GM12878 (cell line): Measurements from ENCODE around the gene GPBAR1. TPM values are rescaled to one million over a fixed set of nuclear protein-coding genes. Genes with fewer than 3 reads are reported as not detected.

Source experiments
- ATAC-seq: fragments of 200-7000 bp; cut with Tn5 transposase; 3 replicates; pipeline ENCODE4 v1.9.1; 2020; ENCODE audit warnings: mild to moderate bottlenecking, moderate library complexity
- BruUV-seq: library from RNA; stranded (reverse); fragments of 400-500 nt; replicated peaks from 2 replicates; lab custom pipeline; 2021; lab: Mats Ljungman, UMichigan
- CTCF ChIA-PET: fragments of 300-600 bp; sonication (Branson Sonifier 250); formaldehyde crosslinking; extraction: SDS; loops from one replicate; lab custom pipeline; 2021; ENCODE audit warnings: inconsistent platforms; lab: Yijun Ruan, JAX
- POLR2A ChIA-PET: fragments of 350-600 bp; formaldehyde crosslinking; extraction: SDS; loops from one replicate; lab custom pipeline; 2021; ENCODE audit warnings: inconsistent platforms; lab: Charles Lee
- RAD21 ChIA-PET: fragments of 300-600 bp; sonication (Branson Sonifier 250); formaldehyde crosslinking; loops from one replicate; lab custom pipeline; 2023; ENCODE audit warnings: antibody characterized with exemption; ENCODE audit not compliant: unreplicated experiment; lab: Charles Lee
- SMC1A ChIA-PET: fragments of 300-600 bp; sonication (Branson Sonifier 250); formaldehyde crosslinking; loops from one replicate; lab custom pipeline; 2023; ENCODE audit not compliant: unreplicated experiment, uncharacterized antibody; lab: Charles Lee
- DNase-seq: peaks from one replicate; pipeline ENCODE4 v3.0.0-alpha.2; 2011; ENCODE audit warnings: low read depth, low spot score
- FAIRE-seq: peaks from 3 replicates; lab custom pipeline; 2011; peaks lifted over from hg19 to GRCh38; lab: Jason Lieb, UNC
- H2AFZ ChIP-seq: 2 replicates; pipeline ENCODE4 v1.6.0; 2011; ENCODE audit warnings: low read depth, low read length, control low read depth; ENCODE audit not compliant: control insufficient read depth
- H3K27ac ChIP-seq: 2 replicates; pipeline ENCODE4 v1.5.1; 2011; ENCODE audit warnings: control low read depth; ENCODE audit not compliant: control insufficient read depth, insufficient read depth
- H3K27me3 ChIP-seq, 2 experiments: replicated peaks in 1 of 2; 2 replicates each; pipeline versions ENCODE4 v1.6.0 to v1.6.1; 2011; ENCODE audit warnings: low read length in 1 of 2; ENCODE audit not compliant: control insufficient read depth in 2 of 2, insufficient read depth in 2 of 2
- H3K36me3 ChIP-seq, 2 experiments: 2 replicates each; pipeline ENCODE4 v1.5.1; 2011; ENCODE audit warnings: low read length in 1 of 2; ENCODE audit not compliant: control insufficient read depth in 2 of 2, insufficient read depth in 2 of 2
- H3K4me1 ChIP-seq: 2 replicates; pipeline ENCODE4 v1.6.1; 2011; ENCODE audit warnings: mild to moderate bottlenecking, low read length, moderate library complexity, mixed read lengths; ENCODE audit not compliant: control insufficient read depth, insufficient read depth
- H3K4me2 ChIP-seq: 2 replicates; pipeline ENCODE4 v1.6.0; 2011; ENCODE audit warnings: control low read depth; ENCODE audit not compliant: control insufficient read depth, insufficient read depth
- H3K4me3 ChIP-seq: fragments of 200-600 bp; sonication (generic); 2 replicates; pipeline ENCODE4 v1.5.1; 2016
- H3K79me2 ChIP-seq: 2 replicates; pipeline ENCODE4 v1.6.0; 2011; ENCODE audit warnings: low read length; ENCODE audit not compliant: control insufficient read depth, insufficient read depth
- H3K9ac ChIP-seq: 2 replicates; pipeline ENCODE4 v1.8.0; 2011; ENCODE audit warnings: low read length, control low read depth, mixed read lengths; ENCODE audit not compliant: control insufficient read depth, insufficient read depth
- H3K9me3 ChIP-seq: replicated peaks from 3 replicates; pipeline ENCODE4 v1.5.1; 2011; ENCODE audit warnings: mild to moderate bottlenecking, low read length; ENCODE audit not compliant: control insufficient read depth, insufficient read depth
- H4K20me1 ChIP-seq: 2 replicates; pipeline ENCODE4 v1.6.0; 2011; ENCODE audit not compliant: control insufficient read depth, insufficient read depth
- BMI1 ChIP-seq: fragments of 450-650 bp; IDR thresholded peaks from 2 replicates; pipeline ENCODE4 v1.6.1; 2016; ENCODE audit warnings: mild to moderate bottlenecking, moderate library complexity, borderline replicate concordance
- CUX1 ChIP-seq: IDR thresholded peaks from 2 replicates; pipeline ENCODE4 v1.6.1; 2012; ENCODE audit warnings: improper control_type of control experiment, low read depth, low read length; ENCODE audit not compliant: insufficient replicate concordance
- ESRRA ChIP-seq: IDR thresholded peaks from 2 replicates; pipeline ENCODE4 v1.6.1; 2012; ENCODE audit warnings: mild to moderate bottlenecking, low read length, improper control_type of control experiment
- MAX ChIP-seq: IDR thresholded peaks from 2 replicates; pipeline ENCODE4 v1.6.1; 2012; ENCODE audit warnings: low read depth, low read length, improper control_type of control experiment
- NFYA ChIP-seq: IDR thresholded peaks from 2 replicates; pipeline ENCODE4 v1.6.1; 2011; ENCODE audit warnings: low read depth, mild to moderate bottlenecking, low read length, improper control_type of control experiment, borderline replicate concordance
- PML ChIP-seq: IDR thresholded peaks from 2 replicates; pipeline ENCODE4 v1.6.1; 2012; ENCODE audit warnings: low read length, inconsistent platforms
- RAD21 ChIP-seq: IDR thresholded peaks from 2 replicates; pipeline ENCODE4 v1.6.1; 2011; ENCODE audit warnings: mild to moderate bottlenecking, low read depth, low read length, moderate library complexity; ENCODE audit not compliant: insufficient read depth
- ZNF207 ChIP-seq: fragments of 450-650 bp; IDR thresholded peaks from 2 replicates; pipeline ENCODE4 v1.6.1; 2014; ENCODE audit warnings: antibody characterized with exemption, mild to moderate bottlenecking, borderline replicate concordance
- WGBS: methylation state at CpG from one replicate; pipeline ENCODE4 v1.1.6; 2016; ENCODE audit warnings: low lambda C conversion rate; ENCODE audit not compliant: insufficient replicate concordance, insufficient coverage; ENCODE audit errors: missing lambda C conversion rate; 5-methylcytosine and 5-hydroxymethylcytosine counted together
- in situ Hi-C: fragments of 300-500 bp; cut with MboI; formaldehyde crosslinking; loops from 9 replicates; pipeline ENCODE4 v1.14.3; 2018; ENCODE audit warnings: mixed read lengths
- intact Hi-C: fragments of 100-400 bp; cut with micrococcal nuclease; formaldehyde crosslinking; loops from one replicate; pipeline ENCODE4 v1.14.2; 2022; ENCODE audit not compliant: unreplicated experiment
- polyA plus RNA-seq, 11 experiments: library from polyadenylated mRNA; depleted of rRNA in 4 of 11; unstranded in 6 of 11; stranded (reverse) in 5 of 11; fragments of >200 nt; fragmentation: Nextera tagmentation in 4 of 11; fragmentation: Illumina TruSeq in 1 of 11; extraction: Ambion mirVana in 4 of 11; extraction: Trizol in 1 of 11; gene quantifications; 1 replicate in 1 of 11; 2 replicates in 10 of 11; pipeline versions ENCODE4 v1.2.1 to v1.2.3, GENCODE V29; 2011 to 2016; ENCODE audit warnings: inconsistent platforms in 2 of 11, missing spikeins in 2 of 11, low read depth in 1 of 11
- total RNA-seq, 4 experiments: library from RNA; depleted of rRNA in 3 of 4; stranded (reverse); fragments of >200 nt in 3 of 4; fragmentation: Illumina TruSeq in 1 of 4; extraction: Trizol in 1 of 4; gene quantifications; 2 replicates each; pipeline versions ENCODE4 v1.2.1 to v1.2.3, GENCODE V29; 2013 to 2021

Gene GPBAR1
- total and polyA plus RNA-seq, 10 of the 15 experiments (the other 5 are each of a cell fraction or from before 2014, with no cell fraction given): 0.03 to 0.36 (median 0.11) TPM; not detected in 3

GRCh38 chr2:218256612-218257350 lies 4.0 kb upstream of the GPBAR1 start:
- no peak for TF ChIP-seq BMI1
- no peak for TF ChIP-seq NFYA
- TF ChIP-seq RAD21: no peak
- TF ChIP-seq ZNF207: no peak
- TF ChIP-seq CUX1: no peak
- TF ChIP-seq ESRRA: no peak
- TF ChIP-seq PML: 0 out of 2 replicates have a peak, but pooled peaks have one; percentile 14
- no peak for TF ChIP-seq MAX

More at GRCh38 chr2:218256612-218257350, 4.0 kb upstream of the GPBAR1 start:
- Histone ChIP-seq H3K27ac (peak overlapping the region; percentile 31), H3K4me2 (no peak overlapping the region), H3K9me3 (no peaks in the 10 kb centered on the region), H3K27me3 (no peaks in the 10 kb centered on the region), H3K79me2 (no peaks in the 10 kb centered on the region), H3K4me1 (peaks cover 28% of the 10 kb centered on the region), H4K20me1 (no peaks in the 10 kb centered on the region), H3K9ac (no peak overlapping the region), H3K36me3 (peaks cover 19 to 33% of the 10 kb centered on the region in 2 experiments), H2AFZ (no peak overlapping the region), H3K4me3 (no peak overlapping the region)
- FAIRE-seq (no peak), ATAC-seq (peak; percentile 8), DNase-seq (no peak)
- WGBS: 69% methylated on average over 13 of the region's 13 CpGs
- intact Hi-C loops: loop anchor here (1.0 to 5.0 kb wide), 2 partner anchors 70 to 89 kb away; partner anchors contain the start of gene CXCR1
- ChIA-PET CTCF (interaction anchor here (0.6 to 3.6 kb wide), 28 partner anchors 8 to 1445 kb away, joined by 3 to 25 read pairs (median 4); partner anchors contain the start of genes AAMP, ARPC2, CXCR1 and PNKD), RAD21 (interaction anchor here (0.6 to 2.0 kb wide), 10 partner anchors 13 to 99 kb away, joined by 3 to 14 read pairs (median 3); partner anchors contain the start of genes AAMP and PNKD), SMC1A (interaction anchor here (0.9 to 3.2 kb wide), 13 partner anchors 10 to 75 kb away, joined by 3 to 21 read pairs (median 4); partner anchors contain the start of gene ARPC2), POLR2A (interaction anchor here (0.6 to 2.5 kb wide), 6 partner anchors 11 to 71 kb away, joined by 3 to 19 read pairs (median 4); partner anchors contain the start of genes AAMP and PNKD)
- BruUV-seq: no TSS peak
- in situ Hi-C loops: loop anchor here (5.0 kb wide), 1 partner anchor 69 kb away; no protein-coding TSS in a partner anchor
